Measurements from ENCODE around the gene PCLO. TPM values are rescaled to one million over a fixed set of nuclear protein-coding genes. Genes with fewer than 3 reads are reported as not detected.
"Not testable (repeated sequence)": the region's sequence is repeated elsewhere in the genome, so short reads cannot be mapped to it uniquely, and the experiment has no call there.

Gene PCLO
- total and polyA plus RNA-seq, 4 donors, result 0.04 to 1.1 (median 0.48) TPM

- no peaks in the 10 kb centered on the region for H3K4me1 ChIP-seq (ENCODE audit: control insufficient read depth in 4 of 4, insufficient read depth in 4 of 4, low read length in 3 of 4)
- no peaks in the 10 kb centered on the region for H3K9me3 ChIP-seq (ENCODE audit: control insufficient read depth in 4 of 4, low read length in 3 of 4)
- TF ChIP-seq FOXA1 (IDR thresholded peaks at IDR 0.05), result no peak
- TF ChIP-seq, protein P1, sequence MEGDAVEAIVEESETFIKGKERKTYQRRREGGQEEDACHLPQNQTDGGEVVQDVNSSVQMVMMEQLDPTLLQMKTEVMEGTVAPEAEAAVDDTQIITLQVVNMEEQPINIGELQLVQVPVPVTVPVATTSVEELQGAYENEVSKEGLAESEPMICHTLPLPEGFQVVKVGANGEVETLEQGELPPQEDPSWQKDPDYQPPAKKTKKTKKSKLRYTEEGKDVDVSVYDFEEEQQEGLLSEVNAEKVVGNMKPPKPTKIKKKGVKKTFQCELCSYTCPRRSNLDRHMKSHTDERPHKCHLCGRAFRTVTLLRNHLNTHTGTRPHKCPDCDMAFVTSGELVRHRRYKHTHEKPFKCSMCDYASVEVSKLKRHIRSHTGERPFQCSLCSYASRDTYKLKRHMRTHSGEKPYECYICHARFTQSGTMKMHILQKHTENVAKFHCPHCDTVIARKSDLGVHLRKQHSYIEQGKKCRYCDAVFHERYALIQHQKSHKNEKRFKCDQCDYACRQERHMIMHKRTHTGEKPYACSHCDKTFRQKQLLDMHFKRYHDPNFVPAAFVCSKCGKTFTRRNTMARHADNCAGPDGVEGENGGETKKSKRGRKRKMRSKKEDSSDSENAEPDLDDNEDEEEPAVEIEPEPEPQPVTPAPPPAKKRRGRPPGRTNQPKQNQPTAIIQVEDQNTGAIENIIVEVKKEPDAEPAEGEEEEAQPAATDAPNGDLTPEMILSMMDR (IDR thresholded peaks at IDR 0.05; ENCODE audit: low read depth, low read length, missing input control), result no peak
- H3K36me3 ChIP-seq (ENCODE audit: control insufficient read depth in 4 of 4, insufficient read depth in 3 of 4, low read depth in 1 of 4, low read length in 3 of 4), result no peaks in the 10 kb centered on the region
- no peak overlapping the region for H3K9ac ChIP-seq (ENCODE audit: low read depth in 1 of 2, low read length in 2 of 2)
- H3K27ac ChIP-seq (ENCODE audit: low read depth in 1 of 2, low read length in 2 of 2), result no peak overlapping the region
- WGBS, result 32% methylated on average over 2 of the region's 2 CpGs
- no peak overlapping the region for H3K4me3 ChIP-seq (ENCODE audit: low read depth in 1 of 3, low read length in 3 of 3)
- peaks cover 0 to 3% (median 0%) of the 10 kb centered on the region in 4 donors for H3K27me3 ChIP-seq (ENCODE audit: control insufficient read depth in 4 of 4, insufficient read depth in 4 of 4, low read length in 3 of 4)
- DNase-seq (ENCODE audit: low spot score), result no peak
These were observed 449.2 kb downstream of the PCLO start for GRCh38 chr7:82713506-82713905.

DNA sequence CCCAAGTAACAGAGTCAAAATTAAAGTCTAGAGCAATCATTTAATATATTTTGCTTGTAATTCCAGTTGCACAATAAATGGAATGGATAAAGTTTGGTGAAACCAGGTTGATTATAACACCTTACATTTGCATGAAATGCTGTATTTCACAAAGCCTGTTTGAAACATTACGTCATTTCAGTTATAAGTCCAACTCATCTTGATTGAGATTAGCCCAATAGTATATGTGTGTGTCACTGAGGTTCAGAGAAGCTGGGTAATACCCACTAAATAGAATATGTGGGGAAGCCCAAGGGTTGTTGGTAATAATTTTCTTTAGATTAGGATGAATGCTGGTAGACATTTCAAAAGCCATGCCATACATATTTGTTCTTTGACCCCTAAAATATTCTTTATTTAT lies 456.3 kb downstream of the PCLO start:
- not testable (repeated sequence) for H3K9ac ChIP-seq (ENCODE audit: low read depth in 1 of 2, low read length in 2 of 2); H3K4me1 ChIP-seq (ENCODE audit: control insufficient read depth in 4 of 4, insufficient read depth in 4 of 4, low read length in 3 of 4); H3K27ac ChIP-seq (ENCODE audit: low read depth in 1 of 2, low read length in 2 of 2); H3K36me3 ChIP-seq (ENCODE audit: control insufficient read depth in 4 of 4, insufficient read depth in 3 of 4, low read depth in 1 of 4, low read length in 3 of 4); H3K9me3 ChIP-seq (ENCODE audit: control insufficient read depth in 4 of 4, low read length in 3 of 4); H3K4me3 ChIP-seq (ENCODE audit: low read depth in 1 of 3, low read length in 3 of 3); H3K27me3 ChIP-seq (ENCODE audit: control insufficient read depth in 4 of 4, insufficient read depth in 4 of 4, low read length in 3 of 4); DNase-seq (ENCODE audit: low spot score)
- WGBS, result 66% methylated on average over 1 of the region's 1 CpG

DNA sequence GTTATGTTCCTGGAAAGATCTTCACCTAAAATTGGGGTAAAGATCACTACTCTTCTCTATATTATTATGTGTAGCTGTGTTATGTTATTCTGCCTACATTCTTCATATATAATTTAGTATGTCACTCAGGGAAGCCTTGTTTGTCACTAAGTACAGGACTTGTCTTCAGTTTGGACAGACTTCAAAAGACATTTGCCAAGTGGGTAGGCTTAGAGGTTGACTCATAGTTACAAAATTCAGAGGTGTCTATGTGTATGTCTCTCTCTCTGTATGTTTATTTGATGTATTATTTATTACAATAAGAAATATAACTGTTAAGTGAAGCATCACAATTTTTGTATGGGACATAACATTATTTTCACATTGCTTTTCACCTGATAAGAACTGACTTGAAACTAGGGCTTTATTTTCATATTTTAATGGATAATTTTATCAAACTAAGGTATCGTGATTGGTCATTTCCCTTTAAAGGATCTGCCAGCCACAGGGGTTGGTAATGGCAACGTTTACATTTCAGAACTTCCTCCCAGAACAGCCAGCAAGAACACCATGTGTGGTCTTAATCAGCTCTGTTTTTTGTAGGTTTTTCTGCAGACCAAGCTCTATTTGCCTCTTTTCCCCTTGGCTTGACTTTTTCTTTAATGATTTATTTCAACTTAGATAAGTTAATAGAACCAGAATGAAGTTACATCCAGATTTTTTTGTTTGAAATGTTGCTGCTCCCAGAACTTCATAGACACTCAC lies 457.0 kb downstream of the PCLO start:
- Histone ChIP-seq H3K4me3 (ENCODE audit: low read depth in 1 of 3, low read length in 3 of 3) (no peak overlapping the region), H3K36me3 (ENCODE audit: control insufficient read depth in 4 of 4, insufficient read depth in 3 of 4, low read depth in 1 of 4, low read length in 3 of 4) (no peaks in the 10 kb centered on the region)
- 27% methylated on average over 2 of the region's 2 CpGs for WGBS

DNA sequence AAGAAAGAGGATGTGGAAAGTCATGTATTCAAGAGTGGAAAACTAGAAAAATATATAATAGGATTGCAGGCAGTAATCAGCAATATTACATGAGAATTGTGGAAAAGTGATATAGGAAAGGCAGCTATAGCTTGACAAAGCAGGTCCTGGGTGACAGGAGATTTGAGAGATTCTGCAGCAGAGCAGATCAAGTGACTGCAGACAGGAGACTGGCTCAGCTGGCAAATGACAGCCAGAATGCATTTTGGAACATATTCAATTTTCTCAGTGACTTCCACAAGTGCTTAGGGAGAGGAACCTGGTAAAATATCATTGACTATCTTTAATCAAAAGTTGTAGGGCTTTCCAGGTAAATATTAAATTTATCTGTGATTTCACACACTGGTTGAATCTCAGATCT lies 458.6 kb downstream of the PCLO start:
- H3K4me1 ChIP-seq (ENCODE audit: control insufficient read depth in 4 of 4, insufficient read depth in 4 of 4, low read length in 3 of 4), result no peaks in the 10 kb centered on the region
- DNase-seq (ENCODE audit: low spot score), result no peak
- no peak for TF ChIP-seq RXRA (IDR thresholded peaks at IDR 0.05)
- TF ChIP-seq TAF1 (conservative IDR thresholded peaks at IDR 0.05), result no peak
- TF ChIP-seq, protein P2, sequence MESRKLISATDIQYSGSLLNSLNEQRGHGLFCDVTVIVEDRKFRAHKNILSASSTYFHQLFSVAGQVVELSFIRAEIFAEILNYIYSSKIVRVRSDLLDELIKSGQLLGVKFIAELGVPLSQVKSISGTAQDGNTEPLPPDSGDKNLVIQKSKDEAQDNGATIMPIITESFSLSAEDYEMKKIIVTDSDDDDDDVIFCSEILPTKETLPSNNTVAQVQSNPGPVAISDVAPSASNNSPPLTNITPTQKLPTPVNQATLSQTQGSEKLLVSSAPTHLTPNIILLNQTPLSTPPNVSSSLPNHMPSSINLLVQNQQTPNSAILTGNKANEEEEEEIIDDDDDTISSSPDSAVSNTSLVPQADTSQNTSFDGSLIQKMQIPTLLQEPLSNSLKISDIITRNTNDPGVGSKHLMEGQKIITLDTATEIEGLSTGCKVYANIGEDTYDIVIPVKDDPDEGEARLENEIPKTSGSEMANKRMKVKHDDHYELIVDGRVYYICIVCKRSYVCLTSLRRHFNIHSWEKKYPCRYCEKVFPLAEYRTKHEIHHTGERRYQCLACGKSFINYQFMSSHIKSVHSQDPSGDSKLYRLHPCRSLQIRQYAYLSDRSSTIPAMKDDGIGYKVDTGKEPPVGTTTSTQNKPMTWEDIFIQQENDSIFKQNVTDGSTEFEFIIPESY (IDR thresholded peaks at IDR 0.05), result no peak
- no peak for TF ChIP-seq FOXA1 (IDR thresholded peaks at IDR 0.05)
- no peak for TF ChIP-seq NR2F2 (IDR thresholded peaks at IDR 0.05)
- no peak for TF ChIP-seq HNF4G (IDR thresholded peaks at IDR 0.05)
- no peak for TF ChIP-seq SP1 (IDR thresholded peaks at IDR 0.05)
- TF ChIP-seq JUND (IDR thresholded peaks at IDR 0.05), result no peak
- TF ChIP-seq, protein P3, sequence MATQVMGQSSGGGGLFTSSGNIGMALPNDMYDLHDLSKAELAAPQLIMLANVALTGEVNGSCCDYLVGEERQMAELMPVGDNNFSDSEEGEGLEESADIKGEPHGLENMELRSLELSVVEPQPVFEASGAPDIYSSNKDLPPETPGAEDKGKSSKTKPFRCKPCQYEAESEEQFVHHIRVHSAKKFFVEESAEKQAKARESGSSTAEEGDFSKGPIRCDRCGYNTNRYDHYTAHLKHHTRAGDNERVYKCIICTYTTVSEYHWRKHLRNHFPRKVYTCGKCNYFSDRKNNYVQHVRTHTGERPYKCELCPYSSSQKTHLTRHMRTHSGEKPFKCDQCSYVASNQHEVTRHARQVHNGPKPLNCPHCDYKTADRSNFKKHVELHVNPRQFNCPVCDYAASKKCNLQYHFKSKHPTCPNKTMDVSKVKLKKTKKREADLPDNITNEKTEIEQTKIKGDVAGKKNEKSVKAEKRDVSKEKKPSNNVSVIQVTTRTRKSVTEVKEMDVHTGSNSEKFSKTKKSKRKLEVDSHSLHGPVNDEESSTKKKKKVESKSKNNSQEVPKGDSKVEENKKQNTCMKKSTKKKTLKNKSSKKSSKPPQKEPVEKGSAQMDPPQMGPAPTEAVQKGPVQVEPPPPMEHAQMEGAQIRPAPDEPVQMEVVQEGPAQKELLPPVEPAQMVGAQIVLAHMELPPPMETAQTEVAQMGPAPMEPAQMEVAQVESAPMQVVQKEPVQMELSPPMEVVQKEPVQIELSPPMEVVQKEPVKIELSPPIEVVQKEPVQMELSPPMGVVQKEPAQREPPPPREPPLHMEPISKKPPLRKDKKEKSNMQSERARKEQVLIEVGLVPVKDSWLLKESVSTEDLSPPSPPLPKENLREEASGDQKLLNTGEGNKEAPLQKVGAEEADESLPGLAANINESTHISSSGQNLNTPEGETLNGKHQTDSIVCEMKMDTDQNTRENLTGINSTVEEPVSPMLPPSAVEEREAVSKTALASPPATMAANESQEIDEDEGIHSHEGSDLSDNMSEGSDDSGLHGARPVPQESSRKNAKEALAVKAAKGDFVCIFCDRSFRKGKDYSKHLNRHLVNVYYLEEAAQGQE (IDR thresholded peaks at IDR 0.05), result no peak
- no peak for TF ChIP-seq YY1 (IDR thresholded peaks at IDR 0.05)
- no peak for TF ChIP-seq RAD21 (IDR thresholded peaks at IDR 0.05)
- no peak for TF ChIP-seq MAX (IDR thresholded peaks at IDR 0.05)
- no peak for TF ChIP-seq HNF4A (conservative IDR thresholded peaks at IDR 0.05)
- no peak for TF ChIP-seq GABPA (IDR thresholded peaks at IDR 0.05 in 1 of 2, conservative IDR thresholded peaks at IDR 0.05 in 1 of 2)
- TF ChIP-seq EGR1 (IDR thresholded peaks at IDR 0.05; ENCODE audit: low read depth in 2 of 2), result no peak

More for the DNA sequence above, 457.0 kb downstream of the PCLO start:
- H3K9ac ChIP-seq (ENCODE audit: low read depth in 1 of 2, low read length in 2 of 2), result no peak overlapping the region
- no peak for DNase-seq (ENCODE audit: low spot score)
- TF ChIP-seq GABPA (IDR thresholded peaks at IDR 0.05 in 1 of 2, conservative IDR thresholded peaks at IDR 0.05 in 1 of 2), result no peak
- no peak for TF ChIP-seq NR2F2 (IDR thresholded peaks at IDR 0.05)
- no peak for TF ChIP-seq YY1 (IDR thresholded peaks at IDR 0.05)
- H3K4me1 ChIP-seq (ENCODE audit: control insufficient read depth in 4 of 4, insufficient read depth in 4 of 4, low read length in 3 of 4), result no peaks in the 10 kb centered on the region
- H3K27ac ChIP-seq (ENCODE audit: low read depth in 1 of 2, low read length in 2 of 2), result no peak overlapping the region
- no peaks in the 10 kb centered on the region for H3K27me3 ChIP-seq (ENCODE audit: control insufficient read depth in 4 of 4, insufficient read depth in 4 of 4, low read length in 3 of 4)
- H3K9me3 ChIP-seq (ENCODE audit: control insufficient read depth in 4 of 4, low read length in 3 of 4), result no peaks in the 10 kb centered on the region

More for the DNA sequence above, 458.6 kb downstream of the PCLO start:
- Histone ChIP-seq H3K27ac (ENCODE audit: low read depth in 1 of 2, low read length in 2 of 2) (no peak overlapping the region), H3K9ac (ENCODE audit: low read depth in 1 of 2, low read length in 2 of 2) (no peak overlapping the region), H3K36me3 (ENCODE audit: control insufficient read depth in 4 of 4, insufficient read depth in 3 of 4, low read depth in 1 of 4, low read length in 3 of 4) (no peaks in the 10 kb centered on the region), H3K4me3 (ENCODE audit: low read depth in 1 of 3, low read length in 3 of 3) (no peak overlapping the region), H3K9me3 (ENCODE audit: control insufficient read depth in 4 of 4, low read length in 3 of 4) (no peaks in the 10 kb centered on the region), H3K27me3 (ENCODE audit: control insufficient read depth in 4 of 4, insufficient read depth in 4 of 4, low read length in 3 of 4) (no peaks in the 10 kb centered on the region)

Data from liver (tissue), 9 donors.